Activated B cell treated with CpG ODN at 0.5 μM for 24 hours (primary cell): ENCODE data around the gene PRR36. TPM values are rescaled to one million over a fixed set of nuclear protein-coding genes. Genes with fewer than 3 reads are reported as not detected.

Source experiments
- ATAC-seq: fragments of 200-7000 bp; cut with Tn5 transposase; one replicate; pipeline ENCODE4 v1.10.0; 2021; ENCODE audit warnings: low read depth, mild to moderate bottlenecking, moderate library complexity
- CTCF ChIA-PET: fragments of 350-600 bp; sonication (Branson Sonifier 250); formaldehyde crosslinking; loops from one replicate; lab custom pipeline; 2021; ENCODE audit warnings: antibody characterized with exemption; lab: Charles Lee
- POLR2A ChIA-PET: fragments of 350-600 bp; sonication (Branson Sonifier 250); formaldehyde crosslinking; loops from one replicate; lab custom pipeline; 2021; ENCODE audit warnings: antibody characterized with exemption; lab: Charles Lee
- DNase-seq: peaks from one replicate; pipeline ENCODE4 v3.0.0; 2022
- H3K27ac Mint-ChIP-seq: one replicate; pipeline ENCODE4 v1.8.0; 2020; ENCODE audit warnings: mixed read lengths
- H3K27me3 Mint-ChIP-seq: one replicate; pipeline ENCODE4 v1.8.0; 2021; ENCODE audit warnings: mixed read lengths
- H3K36me3 Mint-ChIP-seq: one replicate; pipeline ENCODE4 v1.8.0; 2021; ENCODE audit warnings: low read depth, mixed read lengths
- H3K4me1 Mint-ChIP-seq: one replicate; pipeline ENCODE4 v1.8.0; 2021; ENCODE audit warnings: mixed read lengths
- H3K4me3 Mint-ChIP-seq: one replicate; pipeline ENCODE4 v1.8.0; 2020; ENCODE audit warnings: mild to moderate bottlenecking, mixed read lengths
- H3K9me3 Mint-ChIP-seq: one replicate; pipeline ENCODE4 v1.8.0; 2020; ENCODE audit warnings: mixed read lengths
- CTCF ChIP-seq: fragments of 200-600 bp; IDR thresholded peaks from one replicate; pipeline ENCODE4 v1.8.0; 2022; ENCODE audit warnings: antibody characterized with exemption, mild to moderate bottlenecking
- intact Hi-C: fragments of 100-400 bp; cut with micrococcal nuclease; formaldehyde crosslinking; loops from one replicate; pipeline ENCODE4 v1.15.1; 2024
- total RNA-seq: library from RNA; stranded (reverse); gene quantifications from 2 replicates; pipeline ENCODE4 v1.2.3, GENCODE V29; 2022

The PRR36 gene
- total RNA-seq, 1 donor from 2014 or later: not detected

DNA sequence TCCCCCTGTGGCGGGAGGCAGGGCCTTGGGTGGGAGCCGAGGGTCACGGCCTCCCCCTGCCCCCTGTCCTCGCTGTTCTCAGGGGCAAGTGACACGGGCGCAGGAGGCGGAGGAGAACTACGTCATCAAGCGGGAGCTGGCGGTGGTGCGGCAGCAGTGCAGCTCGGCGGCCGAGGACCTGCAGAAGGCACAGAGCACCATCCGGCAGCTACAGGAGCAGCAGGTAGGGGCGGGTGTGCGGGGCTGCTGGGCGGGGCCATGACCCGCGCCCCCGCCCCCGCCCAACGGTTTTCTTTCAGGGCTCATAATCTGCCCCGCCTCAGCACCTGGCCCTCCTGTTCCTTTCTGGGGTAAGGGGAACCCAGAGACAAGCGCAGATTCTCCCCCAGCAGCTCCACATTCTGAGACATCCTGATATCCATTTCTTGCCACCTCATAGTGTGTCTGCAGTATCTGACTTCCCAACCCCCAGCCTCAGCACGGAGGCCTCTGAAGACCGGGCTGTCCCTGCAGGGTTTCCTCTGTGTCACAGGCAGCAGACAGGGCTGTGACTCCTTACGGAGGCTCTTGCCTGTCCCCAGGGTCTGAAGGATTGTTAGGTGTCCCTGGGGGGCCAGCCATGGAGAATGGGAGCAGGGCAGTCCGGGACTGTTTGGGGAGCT lies 15.9 kb downstream of the PRR36 start:
- peaks cover 11% of the 10 kb centered on the region for H3K27me3 Mint-ChIP-seq
- no peak overlapping the region for H3K27ac Mint-ChIP-seq
- ChIA-PET CTCF (interaction anchor here (1.1 kb wide), 1 partner anchor 45 kb away, joined by 3 read pairs; the partner anchor contains the start of gene MAP2K7), POLR2A (no interaction called here)
- intact Hi-C loops: no loop called here
- ATAC-seq (no peak), DNase-seq (no peak)
- no peak overlapping the region for H3K4me3 Mint-ChIP-seq
- H3K36me3 Mint-ChIP-seq: no peaks in the 10 kb centered on the region
- H3K4me1 Mint-ChIP-seq: peaks cover 13% of the 10 kb centered on the region
- H3K9me3 Mint-ChIP-seq: no peaks in the 10 kb centered on the region
- no peak for TF ChIP-seq CTCF

- intact Hi-C loops: no loop called here
- DNase-seq (no peak), ATAC-seq (no peak)
- Mint-ChIP-seq H3K27ac (no peak overlapping the region), H3K4me1 (peaks cover 17% of the 10 kb centered on the region), H3K27me3 (peaks cover 11% of the 10 kb centered on the region), H3K36me3 (no peaks in the 10 kb centered on the region), H3K9me3 (no peaks in the 10 kb centered on the region), H3K4me3 (no peak overlapping the region)
- CTCF ChIA-PET: interaction anchor here (1.1 kb wide), 1 partner anchor 46 kb away, joined by 3 read pairs; the partner anchor contains the start of gene MAP2K7
- no peak for TF ChIP-seq CTCF
- POLR2A ChIA-PET: no interaction called here
Observed at GRCh38 chr19:7857727-7858108, 16.5 kb downstream of the PRR36 start.

DNA sequence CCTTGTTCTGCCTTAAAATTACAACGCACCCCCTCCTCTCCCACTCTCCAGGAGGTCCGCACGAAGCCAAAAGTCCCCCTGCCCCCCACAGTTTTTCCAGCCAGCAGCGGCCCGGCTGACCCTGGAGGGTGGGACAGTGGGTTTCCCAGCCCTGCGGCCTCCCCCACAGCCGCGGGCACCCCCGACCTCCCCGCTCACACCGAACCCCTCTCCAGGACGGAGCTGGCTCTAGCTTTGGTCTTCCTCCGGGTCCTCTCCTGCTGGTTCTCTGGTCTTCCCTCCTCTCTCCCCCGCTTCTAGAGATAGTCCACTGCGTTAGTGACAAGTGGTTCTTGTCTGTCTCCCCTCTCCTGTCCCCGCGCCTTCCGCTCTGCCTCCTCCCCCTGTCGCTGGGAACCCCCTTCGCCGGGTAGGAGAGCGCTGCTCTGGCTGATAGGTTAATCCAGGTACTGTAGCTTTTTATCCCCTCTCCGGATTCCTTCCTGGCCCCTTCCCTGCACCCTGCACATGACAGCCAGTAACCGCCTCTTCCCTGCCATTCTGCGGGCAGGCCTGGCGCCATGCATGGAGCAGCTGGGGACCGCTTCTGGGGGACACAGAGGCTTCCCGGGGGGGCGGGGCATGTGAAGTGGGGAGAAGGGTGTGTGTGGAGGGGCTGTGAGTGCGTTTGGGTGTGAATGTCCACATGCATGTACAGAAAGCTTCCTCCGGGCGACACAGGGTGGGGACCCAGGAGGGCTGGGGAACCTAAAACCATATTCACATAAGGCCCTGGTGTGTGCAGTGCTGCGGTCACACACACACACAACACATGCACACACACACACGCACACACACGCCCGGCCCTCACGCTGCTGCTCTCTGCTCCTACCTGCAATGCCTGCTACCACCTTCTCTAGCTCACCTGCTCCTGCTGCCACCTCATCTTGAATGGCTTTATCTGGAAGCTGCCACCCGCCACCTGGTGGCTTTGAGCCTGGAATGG lies 17.2 kb downstream of the PRR36 start:
- no peak overlapping the region for H3K27ac Mint-ChIP-seq
- no peaks in the 10 kb centered on the region for H3K9me3 Mint-ChIP-seq
- TF ChIP-seq CTCF: no peak
- H3K36me3 Mint-ChIP-seq: no peaks in the 10 kb centered on the region
- POLR2A ChIA-PET: no interaction called here
- CTCF ChIA-PET: interaction anchor here (1.1 kb wide), 1 partner anchor 46 kb away, joined by 3 read pairs; the partner anchor contains the start of gene MAP2K7
- no peak for ATAC-seq
- H3K27me3 Mint-ChIP-seq: peaks cover 11% of the 10 kb centered on the region
- intact Hi-C loops: no loop called here
- H3K4me3 Mint-ChIP-seq: no peak overlapping the region
- no peak for DNase-seq
- H3K4me1 Mint-ChIP-seq: peaks cover 14% of the 10 kb centered on the region

GRCh38 chr19:7856109-7856591 lies 18.0 kb downstream of the PRR36 start:
- Mint-ChIP-seq H3K27ac (no peak overlapping the region), H3K4me1 (peaks cover 7% of the 10 kb centered on the region), H3K36me3 (no peaks in the 10 kb centered on the region), H3K27me3 (peaks cover 8% of the 10 kb centered on the region), H3K9me3 (no peaks in the 10 kb centered on the region), H3K4me3 (no peak overlapping the region)
- ATAC-seq (no peak), DNase-seq (no peak)
- no peak for TF ChIP-seq CTCF
- intact Hi-C loops: no loop called here
- ChIA-PET CTCF (no interaction called here), POLR2A (no interaction called here)
